Stimulated activated CD4-positive, alpha-beta T cell treated with anti-CD3 and anti-CD28 coated beads, Interleukin-15, amount 100 ng/mL, for 48 hours (primary cell): ENCODE measurements around the gene CHCHD4.
"Not testable (repeated sequence)": the region's sequence is repeated elsewhere in the genome, so short reads cannot be mapped to it uniquely, and the experiment has no call there.

Source experiments
- DNase-seq, 2 donors: peaks; one replicate each; pipeline ENCODE4 v3.0.0-alpha.2; 2020; ENCODE audit warnings: low read depth in 2 of 2

CHCHD4 gene

GRCh38 chr3:14135581-14135980, 10.9 kb upstream of the CHCHD4 start:
- no peak for DNase-seq

GRCh38 chr3:14134291-14134690, 9.6 kb upstream of the CHCHD4 start:
- no peak for DNase-seq

- no peak for DNase-seq
Measured at GRCh38 chr3:14133876-14134275, 9.2 kb upstream of the CHCHD4 start.

- DNase-seq, result no peak
Measured at GRCh38 chr3:14133188-14133800, 8.6 kb upstream of the CHCHD4 start.

- DNase-seq, result no peak
Measured at GRCh38 chr3:14132689-14133088, 8.0 kb upstream of the CHCHD4 start.

DNA sequence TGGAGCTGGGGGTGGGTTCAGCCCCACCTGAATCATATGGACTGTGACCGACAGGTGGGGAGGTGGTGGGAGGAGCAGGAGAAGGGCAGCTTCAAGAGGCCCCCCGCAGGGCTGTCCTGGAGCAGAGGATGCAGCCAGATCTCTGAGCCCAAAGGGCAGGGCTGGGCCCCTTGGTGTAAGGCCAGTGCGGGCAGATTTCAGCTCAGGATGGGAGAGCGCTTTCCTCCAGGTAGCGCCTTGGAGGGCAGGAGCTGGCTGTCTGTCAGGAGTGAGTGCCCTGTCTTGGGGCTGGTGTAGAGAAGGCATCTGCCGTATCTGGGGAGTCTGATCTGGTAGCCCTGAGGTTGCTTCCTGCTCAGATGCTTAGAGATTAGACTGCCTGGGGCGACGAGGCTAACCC, 7.5 kb upstream of the CHCHD4 start:
- DNase-seq, result no peak

DNA sequence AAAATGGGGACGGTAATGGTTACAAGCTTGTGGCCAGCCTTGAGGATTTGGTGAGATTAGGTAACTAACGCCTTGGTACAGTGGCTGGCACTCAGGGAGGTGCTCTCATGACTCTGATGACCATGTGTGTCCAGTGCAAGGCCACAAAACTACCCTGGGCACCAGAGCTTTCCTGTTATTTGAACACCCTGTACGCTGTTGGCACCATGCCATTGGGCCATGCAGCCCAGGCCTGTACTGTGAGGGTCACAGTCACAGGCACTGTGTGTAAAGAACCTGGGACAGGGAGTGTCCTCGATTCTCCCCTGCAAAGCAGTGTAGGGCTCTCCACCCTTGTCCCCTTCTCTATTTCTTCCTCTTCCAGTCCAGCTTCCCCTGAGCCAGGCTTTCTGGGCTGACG, 6.5 kb upstream of the CHCHD4 start:
- no peak for DNase-seq

GRCh38 chr3:14130707-14131106, 6.0 kb upstream of the CHCHD4 start:
- no peak for DNase-seq

- no peak for DNase-seq
Measured at GRCh38 chr3:14130230-14130629, 5.6 kb upstream of the CHCHD4 start.

DNA sequence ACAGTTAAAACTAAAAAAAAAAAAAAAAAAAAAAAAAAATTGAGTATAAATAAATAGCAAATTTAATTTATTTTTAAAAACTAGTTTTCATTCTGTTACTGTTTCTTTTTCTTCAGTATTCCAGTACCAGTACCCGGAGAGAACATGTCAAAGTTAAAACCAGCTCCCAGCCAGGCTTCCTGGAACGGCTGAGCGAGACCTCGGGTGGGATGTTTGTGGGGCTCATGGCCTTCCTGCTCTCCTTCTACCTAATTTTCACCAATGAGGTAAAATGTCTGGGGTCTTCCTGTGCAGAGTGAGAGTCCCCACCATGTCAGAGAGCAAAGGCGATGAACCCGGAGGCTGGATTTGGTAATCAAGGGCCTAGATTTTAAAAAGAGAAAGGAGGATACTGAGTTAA, 4.6 kb upstream of the CHCHD4 start:
- DNase-seq, result no peak

- DNase-seq, result no peak
Measured at GRCh38 chr3:14128724-14129123, 4.1 kb upstream of the CHCHD4 start.

DNA sequence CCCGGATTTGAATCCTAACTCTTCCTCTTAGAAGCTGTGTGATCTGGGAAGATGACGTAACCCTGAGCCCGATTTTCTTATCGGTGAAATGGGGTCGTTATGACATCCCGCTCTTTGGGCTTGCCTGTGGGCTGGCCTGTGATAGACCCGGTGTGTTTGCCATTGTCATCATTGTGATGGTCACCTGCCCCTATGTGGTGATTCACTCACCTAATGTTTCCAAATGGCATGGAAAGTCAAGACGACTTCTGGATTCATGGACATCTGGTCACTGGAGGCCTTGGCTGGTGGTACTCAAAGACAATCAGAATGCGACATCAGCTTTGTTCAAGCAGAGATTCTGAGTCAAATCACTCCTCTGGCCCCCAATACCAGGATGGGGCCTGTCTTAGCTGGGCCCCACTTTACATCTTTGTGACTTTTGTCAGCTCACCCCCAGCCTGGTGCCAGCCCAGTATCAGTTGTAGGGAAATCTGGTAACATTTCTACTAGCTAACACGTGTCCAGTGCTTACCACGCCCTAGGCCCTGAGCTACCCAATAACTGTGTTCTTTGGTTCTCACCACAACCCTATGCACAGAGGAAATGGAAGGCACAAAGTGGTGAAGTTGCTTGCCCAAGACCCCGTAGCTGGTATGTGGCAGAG, 3.0 kb upstream of the CHCHD4 start:
- no peak for DNase-seq

DNA sequence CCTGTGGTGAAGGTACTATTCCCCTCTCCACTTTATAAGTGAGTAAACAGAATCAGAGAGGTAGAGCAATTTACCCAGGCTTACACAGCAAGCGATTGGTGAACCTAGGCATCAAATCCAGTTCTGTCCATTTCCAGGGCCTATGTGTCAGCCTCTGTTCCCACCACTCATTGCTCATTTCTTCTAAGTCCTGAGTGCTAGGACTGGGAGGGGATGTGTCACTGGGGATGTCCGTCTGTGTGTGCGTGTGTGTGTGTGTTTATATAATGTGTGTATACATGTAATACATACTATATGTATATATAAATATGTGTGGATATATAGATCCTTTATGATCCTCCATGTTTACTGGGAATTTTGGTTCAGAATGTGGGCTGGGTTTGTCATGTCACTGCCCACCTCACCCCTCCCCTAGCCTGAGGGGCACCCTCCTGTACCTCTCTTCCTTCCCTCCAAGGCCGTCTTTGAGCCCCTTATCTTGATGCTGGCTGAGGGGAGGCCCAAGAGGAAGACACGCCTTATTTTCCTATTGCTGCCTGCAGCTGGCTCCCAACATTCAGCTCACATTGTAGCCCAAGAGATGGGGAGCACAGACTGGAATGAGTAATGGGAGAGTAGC, 2.3 kb upstream of the CHCHD4 start:
- DNase-seq, result no peak

DNA sequence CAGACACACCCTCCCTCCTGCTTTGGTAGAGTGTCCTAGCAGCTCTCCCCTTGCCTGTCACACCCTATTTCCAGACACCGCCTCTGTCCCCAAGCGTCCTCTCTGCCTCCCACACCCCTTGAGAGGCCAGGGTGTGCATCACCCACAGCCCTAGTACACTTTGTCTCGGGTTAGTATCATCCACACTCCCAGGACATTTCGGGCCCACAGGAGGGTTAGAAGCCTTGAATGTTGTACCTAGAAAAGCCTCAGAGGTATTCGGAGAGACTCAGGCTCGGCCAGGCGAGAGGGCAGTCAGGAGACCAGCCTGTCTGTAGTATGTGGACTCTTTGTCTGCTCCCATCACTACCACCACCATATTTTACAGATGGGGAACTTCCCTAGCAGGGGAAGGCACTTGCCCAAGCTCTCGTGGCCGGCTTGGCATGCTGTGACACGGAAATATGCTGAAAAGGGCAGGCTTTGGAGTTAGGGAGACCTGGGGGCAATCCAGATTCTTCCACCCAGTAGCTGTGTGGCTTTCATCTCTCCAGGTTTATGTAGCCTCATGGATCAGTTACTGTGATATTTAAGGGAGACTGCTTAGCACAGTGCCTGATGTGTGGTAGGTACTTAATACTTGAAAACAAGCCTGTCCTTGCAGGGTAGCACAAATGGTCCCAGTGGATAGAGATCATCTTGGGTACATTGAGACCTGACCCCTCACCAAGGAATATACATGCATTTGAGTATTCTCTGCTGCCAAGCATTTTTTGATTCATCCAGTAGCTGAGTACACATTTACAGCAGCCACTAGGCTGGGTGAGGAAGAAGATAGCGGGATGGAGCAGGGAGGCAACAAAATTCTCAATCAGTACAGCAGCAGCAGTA, 1.6 kb upstream of the CHCHD4 start:
- no peak for DNase-seq

DNA sequence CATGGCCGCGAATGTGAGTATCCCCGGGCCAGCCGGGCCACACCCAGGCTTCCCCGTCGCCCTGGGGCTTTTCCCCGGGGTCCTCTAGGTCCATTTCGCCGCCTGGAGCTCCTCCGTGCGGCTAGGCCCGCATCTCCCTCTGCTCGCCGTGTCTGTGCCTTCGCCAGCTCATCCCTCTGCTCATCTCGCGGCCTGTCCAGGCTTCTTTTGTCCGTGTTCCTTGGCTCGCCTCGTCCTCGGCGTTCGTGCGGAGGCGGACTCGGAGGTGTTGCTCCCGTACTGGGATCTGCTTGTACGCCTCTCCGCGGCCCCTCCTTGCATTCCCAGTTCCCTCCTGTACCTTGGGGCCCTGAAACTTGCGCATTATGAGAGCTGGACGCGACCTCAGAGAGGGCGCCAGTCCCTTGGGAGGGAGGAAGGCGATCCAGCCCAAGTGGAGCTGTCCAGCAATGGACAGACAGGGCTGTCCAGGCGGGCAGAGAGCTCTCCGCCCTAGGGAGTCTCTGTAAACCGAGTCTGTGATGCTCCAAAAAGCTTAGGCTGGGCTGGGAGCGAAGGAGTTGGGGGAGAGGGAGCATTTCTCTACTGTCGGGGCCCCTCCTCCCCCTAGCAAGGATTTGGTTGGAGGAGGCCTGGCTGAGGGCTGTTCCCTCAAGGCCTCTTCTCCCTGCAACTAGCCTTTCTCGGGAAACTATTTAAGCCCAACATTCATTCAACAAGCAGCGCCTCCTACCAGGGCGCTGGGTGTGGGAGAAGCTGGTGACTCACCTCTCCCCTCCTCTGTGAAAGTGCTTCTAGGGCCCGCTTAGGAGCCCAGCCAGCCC, 735 bp upstream of the CHCHD4 start:
- DNase-seq, result peak; percentile 43 to 47

DNA sequence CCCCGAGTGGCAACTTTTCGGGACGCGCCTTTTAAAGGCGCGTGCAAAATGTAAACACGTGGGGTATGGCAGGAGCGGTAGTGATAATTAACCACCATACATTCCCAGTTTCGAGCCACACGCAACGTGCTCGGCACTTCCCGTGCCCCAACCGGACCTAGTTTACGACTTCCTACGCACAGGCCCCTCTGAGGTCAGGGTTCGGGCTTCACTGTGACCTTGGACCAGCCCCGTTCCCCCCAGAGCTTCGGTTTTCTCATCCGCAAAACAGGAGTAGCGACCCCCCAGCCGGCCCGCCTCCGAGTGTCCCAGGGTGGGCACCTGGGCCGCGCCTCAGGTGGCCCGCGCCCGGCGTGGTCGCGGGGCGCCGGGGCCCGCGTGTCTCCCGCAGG, 451 bp downstream of the CHCHD4 start:
- peak; percentile 30 to 39 for DNase-seq

GRCh38 chr3:14123308-14124222, 1.1 kb downstream of the CHCHD4 start:
- no peak for DNase-seq

DNA sequence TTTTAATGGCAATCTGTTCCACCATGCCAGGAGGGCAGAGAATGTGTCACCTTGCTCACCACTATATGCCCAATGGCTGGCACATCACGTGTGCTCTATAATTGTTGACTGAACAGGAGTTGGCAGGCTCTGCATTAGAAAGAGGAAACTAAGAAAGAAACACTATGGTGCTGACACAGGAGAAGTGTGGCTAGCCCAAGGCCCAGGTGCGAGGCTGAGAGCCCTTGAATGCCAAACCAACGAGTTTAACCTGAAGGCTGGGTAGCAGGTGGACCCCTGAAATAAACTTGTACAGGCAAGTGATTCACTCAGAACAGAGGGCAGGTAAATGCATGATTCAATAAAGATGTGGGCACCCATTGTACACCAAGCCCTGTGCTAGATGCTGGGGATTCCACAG, 2.4 kb downstream of the CHCHD4 start:
- DNase-seq, result no peak

GRCh38 chr3:14121859-14122258, 2.8 kb downstream of the CHCHD4 start:
- no peak for DNase-seq

DNA sequence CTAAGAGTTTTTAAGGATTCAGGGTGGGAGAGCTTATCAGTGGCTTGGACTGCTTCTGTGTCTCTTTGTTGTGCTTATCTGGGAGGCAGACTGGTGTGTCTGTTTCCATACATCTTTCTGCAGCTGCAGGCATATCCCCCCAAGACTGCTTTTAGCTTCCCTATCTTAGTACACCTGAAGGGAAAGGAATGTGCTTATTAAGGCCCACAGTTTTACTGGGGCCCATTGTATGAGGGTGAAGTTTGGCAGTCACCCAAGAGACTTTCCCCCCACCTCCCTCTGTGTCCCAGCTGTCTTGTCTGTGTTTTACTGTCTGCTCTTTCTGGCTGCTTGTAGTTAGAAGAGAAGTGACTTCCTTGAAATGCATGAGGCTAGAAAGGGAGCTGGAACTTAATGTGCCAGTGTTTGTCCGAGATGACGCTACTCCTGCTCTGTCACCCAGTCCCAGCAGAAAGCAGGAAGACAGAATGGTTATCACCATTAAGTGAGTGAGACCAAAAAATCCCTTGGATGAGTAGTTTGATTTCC, 3.7 kb downstream of the CHCHD4 start:
- DNase-seq, result not testable (repeated sequence)
